UCSD-AML1 (cell line): Measurements from ENCODE around the gene ARVCF.

Source experiments
- DNase-seq: peaks from one replicate; lab custom pipeline; 2025; ENCODE audit not compliant: unreplicated experiment; lab: John Stamatoyannopoulos, UW

The ARVCF gene

GRCh38 chr22:20053407-20054033 is 36.9 kb upstream of the ARVCF start:
- no peak for DNase-seq

GRCh38 chr22:20052309-20053259 is 36.0 kb upstream of the ARVCF start:
- DNase-seq: no peak

GRCh38 chr22:20051927-20052308 is 35.3 kb upstream of the ARVCF start:
- DNase-seq: no peak

- DNase-seq: no peak
These were observed 30.1 kb upstream of the ARVCF start for GRCh38 chr22:20046730-20047129.

- DNase-seq: no peak
These were observed 28.0 kb upstream of the ARVCF start for GRCh38 chr22:20044495-20045151.

- DNase-seq: no peak
These were observed 27.3 kb upstream of the ARVCF start for GRCh38 chr22:20043997-20044342.

- DNase-seq: no peak
These were observed 26.7 kb upstream of the ARVCF start for GRCh38 chr22:20043057-20043996.

- no peak for DNase-seq
These were observed 23.9 kb upstream of the ARVCF start for GRCh38 chr22:20040327-20041200.

GRCh38 chr22:20039683-20040325 is 23.2 kb upstream of the ARVCF start:
- no peak for DNase-seq

GRCh38 chr22:20038574-20038973 is 22.0 kb upstream of the ARVCF start:
- no peak for DNase-seq

GRCh38 chr22:20037419-20037818 is 20.8 kb upstream of the ARVCF start:
- DNase-seq: no peak

- DNase-seq: no peak
These were observed 20.1 kb upstream of the ARVCF start for GRCh38 chr22:20036535-20037392.

GRCh38 chr22:20036084-20036482 is 19.5 kb upstream of the ARVCF start:
- DNase-seq: no peak

- no peak for DNase-seq
These were observed 18.9 kb upstream of the ARVCF start for GRCh38 chr22:20035375-20036083.

GRCh38 chr22:20034143-20034542 is 17.5 kb upstream of the ARVCF start:
- DNase-seq: no peak

- no peak for DNase-seq
These were observed 16.6 kb upstream of the ARVCF start for GRCh38 chr22:20033045-20033706.

GRCh38 chr22:20032407-20032991 is 15.9 kb upstream of the ARVCF start:
- DNase-seq: no peak
